GM12864 (cell line): ENCODE data around the gene SUGCT.

ENCODE experiments used
- DNase-seq: peaks from one replicate; pipeline ENCODE4 v3.0.0-alpha.2; 2011; ENCODE audit warnings: low read depth
- H3K4me3 ChIP-seq: 2 replicates; pipeline ENCODE4 v1.5.1; 2011; ENCODE audit warnings: mild to moderate bottlenecking, low read depth, low read length, control low read depth
- TF ChIP-seq, protein P1 (sequence below): IDR thresholded peaks from 2 replicates; pipeline ENCODE4 v1.5.1; 2011; ENCODE audit warnings: low read depth, mild to moderate bottlenecking, moderate library complexity, low read length, control low read depth, inconsistent platforms; ENCODE audit errors: missing control alignments

The SUGCT gene

DNA sequence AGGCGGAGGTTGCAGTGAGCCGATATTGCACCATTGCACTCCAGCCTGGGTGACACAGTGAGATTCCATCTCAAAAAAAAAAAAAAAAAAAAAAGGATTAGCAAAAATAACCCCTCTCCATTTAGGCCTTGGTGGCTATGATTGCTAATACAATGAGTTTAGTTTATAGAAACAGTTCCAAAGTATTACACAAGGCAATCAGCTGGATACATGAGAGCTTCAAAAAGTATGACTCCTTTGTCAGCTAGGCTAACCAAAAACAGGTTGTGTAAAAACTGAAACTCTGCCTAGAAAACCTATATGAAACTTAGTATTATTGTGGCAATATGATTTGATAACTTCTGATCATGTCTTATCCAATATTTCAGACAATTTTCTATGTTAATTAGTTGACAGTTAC lies 57.2 kb downstream of the SUGCT start:
- no peak overlapping the region for H3K4me3 ChIP-seq
- TF ChIP-seq, protein P1, sequence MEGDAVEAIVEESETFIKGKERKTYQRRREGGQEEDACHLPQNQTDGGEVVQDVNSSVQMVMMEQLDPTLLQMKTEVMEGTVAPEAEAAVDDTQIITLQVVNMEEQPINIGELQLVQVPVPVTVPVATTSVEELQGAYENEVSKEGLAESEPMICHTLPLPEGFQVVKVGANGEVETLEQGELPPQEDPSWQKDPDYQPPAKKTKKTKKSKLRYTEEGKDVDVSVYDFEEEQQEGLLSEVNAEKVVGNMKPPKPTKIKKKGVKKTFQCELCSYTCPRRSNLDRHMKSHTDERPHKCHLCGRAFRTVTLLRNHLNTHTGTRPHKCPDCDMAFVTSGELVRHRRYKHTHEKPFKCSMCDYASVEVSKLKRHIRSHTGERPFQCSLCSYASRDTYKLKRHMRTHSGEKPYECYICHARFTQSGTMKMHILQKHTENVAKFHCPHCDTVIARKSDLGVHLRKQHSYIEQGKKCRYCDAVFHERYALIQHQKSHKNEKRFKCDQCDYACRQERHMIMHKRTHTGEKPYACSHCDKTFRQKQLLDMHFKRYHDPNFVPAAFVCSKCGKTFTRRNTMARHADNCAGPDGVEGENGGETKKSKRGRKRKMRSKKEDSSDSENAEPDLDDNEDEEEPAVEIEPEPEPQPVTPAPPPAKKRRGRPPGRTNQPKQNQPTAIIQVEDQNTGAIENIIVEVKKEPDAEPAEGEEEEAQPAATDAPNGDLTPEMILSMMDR, result no peak
- DNase-seq, result no peak

- TF ChIP-seq, protein P1, result no peak
- H3K4me3 ChIP-seq, result no peak overlapping the region
- no peak for DNase-seq
Measured at GRCh38 chr7:40194745-40195144, 59.9 kb downstream of the SUGCT start.

DNA sequence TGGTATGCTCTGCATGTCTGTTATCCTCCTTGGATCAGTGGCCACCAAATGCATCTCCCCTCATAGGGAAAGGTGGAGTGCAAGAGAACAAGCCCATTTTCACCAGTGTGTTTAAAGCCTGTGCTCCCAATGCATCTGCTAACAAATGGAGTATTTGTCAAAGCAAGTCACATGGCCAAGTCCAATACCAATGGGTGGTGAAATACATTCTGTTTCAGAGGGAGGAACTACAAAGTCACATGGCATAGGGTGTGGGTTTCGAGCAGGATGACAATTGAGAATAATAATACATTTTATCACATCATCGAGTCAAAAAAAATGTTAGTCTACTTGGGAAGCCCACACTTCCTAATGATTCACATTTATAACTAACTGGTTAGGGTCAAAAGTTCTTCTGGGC lies 62.7 kb downstream of the SUGCT start:
- DNase-seq, result no peak
- H3K4me3 ChIP-seq, result no peak overlapping the region
- TF ChIP-seq, protein P1, result no peak

DNA sequence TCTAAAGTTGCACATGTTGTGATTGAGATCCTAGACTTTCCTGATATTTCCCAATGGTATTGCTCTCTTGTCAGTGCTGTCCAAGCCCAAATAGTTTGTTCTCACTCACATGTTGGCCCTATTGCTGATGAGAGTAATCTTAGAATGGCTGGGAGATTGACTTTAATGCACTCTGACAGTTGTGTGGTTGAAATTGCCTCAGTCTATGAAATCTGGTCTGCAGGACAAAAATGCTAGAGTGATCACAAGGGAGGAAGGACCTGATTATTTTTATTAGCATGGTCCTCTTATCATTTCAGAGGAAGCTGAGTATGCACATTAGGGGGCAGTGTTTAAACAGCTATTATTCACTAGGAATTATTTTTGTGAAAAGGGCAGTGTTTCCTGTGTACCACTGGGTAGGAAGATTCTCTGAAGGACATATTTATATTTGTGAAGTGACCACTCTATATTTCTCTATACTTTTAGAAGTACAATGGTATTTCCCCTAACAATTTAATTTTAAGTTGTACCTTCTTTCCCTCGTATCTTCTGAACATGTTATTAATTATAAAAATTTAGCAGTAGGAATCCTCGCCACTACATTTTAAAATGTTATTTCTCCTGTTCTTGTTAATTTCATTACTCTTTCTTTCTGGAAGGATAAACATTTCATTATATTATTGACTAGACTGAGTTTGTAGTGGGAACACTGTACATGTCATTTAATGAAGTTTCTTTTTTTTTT lies 64.4 kb downstream of the SUGCT start:
- TF ChIP-seq, protein P1, result no peak
- no peak for DNase-seq

GRCh38 chr7:40200791-40201190 lies 66.0 kb downstream of the SUGCT start:
- TF ChIP-seq, protein P1, result no peak
- no peak for DNase-seq
- H3K4me3 ChIP-seq, result no peak overlapping the region

More for the DNA sequence above, 64.4 kb downstream of the SUGCT start:
- H3K4me3 ChIP-seq, result no peak overlapping the region

- H3K4me3 ChIP-seq, result no peak overlapping the region
- TF ChIP-seq, protein P1, result no peak
Measured at GRCh38 chr7:40202851-40203250, 68.0 kb downstream of the SUGCT start.

DNA sequence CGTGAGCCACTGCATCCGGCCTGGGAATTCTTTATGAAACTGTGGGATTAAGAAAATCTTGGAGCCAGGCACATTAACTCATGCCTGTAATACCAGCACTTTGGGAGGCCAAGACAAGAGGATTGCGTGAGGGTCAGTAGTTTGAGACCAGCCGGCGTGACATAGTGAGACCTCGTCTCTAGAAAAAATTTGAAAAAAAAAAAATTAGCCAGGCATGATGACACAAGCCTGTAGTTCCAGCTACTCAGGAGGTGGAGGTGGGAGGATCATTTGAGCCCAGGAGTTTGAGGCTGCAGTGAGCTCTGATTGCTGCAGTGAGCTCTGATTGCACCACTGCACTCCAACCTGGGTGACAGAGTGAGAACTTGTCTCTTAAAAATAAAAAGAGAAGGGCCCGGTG lies 69.8 kb downstream of the SUGCT start:
- TF ChIP-seq, protein P1, result no peak
- no peak for DNase-seq

More at GRCh38 chr7:40202851-40203250, 68.0 kb downstream of the SUGCT start:
- no peak for DNase-seq

More for the DNA sequence above, 69.8 kb downstream of the SUGCT start:
- no peak overlapping the region for H3K4me3 ChIP-seq
